HCT116 (cell line): Measurements from ENCODE around the gene SIRT7. TPM values are rescaled to one million over a fixed set of nuclear protein-coding genes. Genes with fewer than 3 reads are reported as not detected.

ENCODE experiments used
- EGR1 ChIP-seq: IDR thresholded peaks from 2 replicates; pipeline ENCODE4 v1.6.1; 2012; ENCODE audit warnings: low read depth
- EZH2phosphoT487 ChIP-seq: fragments of 200-600 bp; IDR thresholded peaks from 2 replicates; pipeline ENCODE4 v1.6.1; 2018; ENCODE audit warnings: antibody characterized with exemption, borderline replicate concordance
- FOSL1 ChIP-seq: IDR thresholded peaks from 2 replicates; pipeline ENCODE4 v1.6.1; 2012; ENCODE audit warnings: low read depth
- JUND ChIP-seq: IDR thresholded peaks from 2 replicates; pipeline ENCODE4 v1.6.1; 2012
- REST ChIP-seq: IDR thresholded peaks from 2 replicates; pipeline ENCODE4 v1.6.1; 2012; ENCODE audit warnings: low read depth
- SIN3A ChIP-seq: IDR thresholded peaks from 2 replicates; pipeline ENCODE4 v1.6.1; 2012; ENCODE audit warnings: low read depth
- SP1 ChIP-seq: IDR thresholded peaks from 2 replicates; pipeline ENCODE4 v1.6.1; 2012; ENCODE audit warnings: low read depth
- ZFX ChIP-seq: fragments of 450-650 bp; IDR thresholded peaks from 2 replicates; pipeline ENCODE4 v1.6.1; 2017
- ZNF274 ChIP-seq: fragments of 200-500 bp; sonication (Bioruptor generic); IDR thresholded peaks from 2 replicates; pipeline ENCODE4 v1.6.1; 2014; ENCODE audit warnings: mild to moderate bottlenecking, low read depth, low read length, inconsistent platforms
- total RNA-seq: library from RNA; stranded (reverse); gene quantifications from one replicate; pipeline ENCODE4 v1.2.1, GENCODE V29; 2021; ENCODE audit not compliant: unreplicated experiment
- TF ChIP-seq, protein P1 (sequence below), 3 experiments: fragments of 200-600 bp in 1 of 3; sonication (generic) in 1 of 3; IDR thresholded peaks in 2 of 3; conservative IDR thresholded peaks in 1 of 3; 2 replicates each; pipeline ENCODE4 v1.5.1; 2012 to 2017; ENCODE audit warnings: low read depth in 2 of 3, low read length in 2 of 3, antibody characterized with exemption in 1 of 3, borderline replicate concordance in 1 of 3, control low read depth in 1 of 3, mild to moderate bottlenecking in 1 of 3, mixed read lengths in 1 of 3, mixed run types in 1 of 3, moderate library complexity in 1 of 3; ENCODE audit not compliant: insufficient read depth in 1 of 3

SIRT7 gene
- total RNA-seq, 1 experiment from 2014 or later: 62.6 TPM

DNA sequence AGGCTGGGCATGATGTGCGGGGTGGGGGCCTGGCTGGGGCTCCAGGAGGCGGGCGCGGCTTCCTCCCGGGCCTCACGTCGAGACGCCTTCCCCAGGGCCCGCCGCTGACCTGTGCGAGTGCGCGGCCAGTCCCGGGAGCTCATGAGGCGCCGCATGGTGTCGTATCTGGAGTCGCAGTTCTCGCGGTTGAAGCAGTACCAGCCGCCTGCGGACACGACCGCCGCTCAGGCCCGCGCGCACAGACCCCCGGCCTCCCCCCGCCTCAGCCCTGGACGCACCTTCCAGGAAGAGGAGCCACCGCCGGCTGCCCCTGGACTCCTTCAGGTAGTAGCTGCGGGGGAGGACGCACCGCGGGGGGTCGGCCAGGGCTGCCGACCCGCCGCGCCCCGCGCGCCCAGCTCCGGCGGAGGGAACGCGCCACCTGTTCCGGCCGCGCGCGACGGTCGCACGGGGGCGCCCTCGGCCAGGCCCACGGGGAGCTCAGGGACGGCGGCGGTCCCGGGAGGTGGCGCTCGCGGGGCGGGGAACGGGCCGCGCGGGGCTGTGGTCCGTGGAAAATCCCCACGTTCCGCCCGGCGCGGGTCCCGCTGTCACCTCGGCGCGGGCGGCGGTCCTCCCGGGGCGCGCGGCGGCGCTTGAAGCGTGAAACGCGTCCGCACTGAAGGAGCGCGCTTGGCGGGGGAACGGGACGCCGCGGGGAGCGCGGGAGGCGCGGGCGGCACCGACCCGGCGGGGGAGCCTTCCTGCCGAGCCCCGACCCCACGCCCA, 41.6 kb upstream of the SIRT7 start (continued):
- TF ChIP-seq, protein P1, sequence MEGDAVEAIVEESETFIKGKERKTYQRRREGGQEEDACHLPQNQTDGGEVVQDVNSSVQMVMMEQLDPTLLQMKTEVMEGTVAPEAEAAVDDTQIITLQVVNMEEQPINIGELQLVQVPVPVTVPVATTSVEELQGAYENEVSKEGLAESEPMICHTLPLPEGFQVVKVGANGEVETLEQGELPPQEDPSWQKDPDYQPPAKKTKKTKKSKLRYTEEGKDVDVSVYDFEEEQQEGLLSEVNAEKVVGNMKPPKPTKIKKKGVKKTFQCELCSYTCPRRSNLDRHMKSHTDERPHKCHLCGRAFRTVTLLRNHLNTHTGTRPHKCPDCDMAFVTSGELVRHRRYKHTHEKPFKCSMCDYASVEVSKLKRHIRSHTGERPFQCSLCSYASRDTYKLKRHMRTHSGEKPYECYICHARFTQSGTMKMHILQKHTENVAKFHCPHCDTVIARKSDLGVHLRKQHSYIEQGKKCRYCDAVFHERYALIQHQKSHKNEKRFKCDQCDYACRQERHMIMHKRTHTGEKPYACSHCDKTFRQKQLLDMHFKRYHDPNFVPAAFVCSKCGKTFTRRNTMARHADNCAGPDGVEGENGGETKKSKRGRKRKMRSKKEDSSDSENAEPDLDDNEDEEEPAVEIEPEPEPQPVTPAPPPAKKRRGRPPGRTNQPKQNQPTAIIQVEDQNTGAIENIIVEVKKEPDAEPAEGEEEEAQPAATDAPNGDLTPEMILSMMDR (IDR thresholded peaks at IDR 0.05 in 2 of 3, conservative IDR thresholded peaks at IDR 0.05 in 1 of 3; ENCODE audit: borderline replicate concordance in 1 of 3, insufficient read depth in 1 of 3, low read depth in 2 of 3, low read length in 2 of 3): peak; percentile 58 to 97 (median 67)
- TF ChIP-seq ZNF274 (no peak), REST (no peak), ZFX (peak; percentile 24; the same call in 1 of the 2 replicates), SIN3A (no peak), SP1 (no peak), FOSL1 (no peak), EGR1 (no peak), EZH2phosphoT487 (no peak), JUND (no peak)
